HG03575 (cell line): Measurements from ENCODE around the gene FBXO38.

Source experiments
- ATAC-seq: cut with Tn5 transposase; IDR thresholded peaks from one replicate; pipeline ENCODE4 v1.9.1; 2021; ENCODE audit not compliant: unreplicated experiment, insufficient number of reproducible peaks, low FRiP score; ENCODE audit errors: extremely low read depth

FBXO38 gene

DNA sequence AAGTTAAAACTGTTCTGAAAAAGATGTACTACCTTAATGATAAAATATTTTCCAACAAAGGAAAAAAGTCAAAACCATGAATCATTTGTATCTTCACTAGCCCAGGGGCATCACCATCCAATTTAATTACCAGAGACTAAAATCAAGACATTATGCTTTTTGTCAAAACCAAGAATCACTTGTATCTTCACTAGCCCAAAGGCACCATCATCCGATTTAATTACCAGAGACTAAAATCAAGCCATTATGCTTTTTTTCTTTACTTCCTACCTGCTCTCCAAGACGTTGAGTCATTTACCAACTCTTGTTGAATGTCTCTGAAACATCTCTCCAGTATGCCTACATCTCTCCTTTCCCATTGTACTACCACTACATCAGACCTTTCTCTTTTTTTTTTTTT is 37.9 kb downstream of the FBXO38 start:
- ATAC-seq = no peak

DNA sequence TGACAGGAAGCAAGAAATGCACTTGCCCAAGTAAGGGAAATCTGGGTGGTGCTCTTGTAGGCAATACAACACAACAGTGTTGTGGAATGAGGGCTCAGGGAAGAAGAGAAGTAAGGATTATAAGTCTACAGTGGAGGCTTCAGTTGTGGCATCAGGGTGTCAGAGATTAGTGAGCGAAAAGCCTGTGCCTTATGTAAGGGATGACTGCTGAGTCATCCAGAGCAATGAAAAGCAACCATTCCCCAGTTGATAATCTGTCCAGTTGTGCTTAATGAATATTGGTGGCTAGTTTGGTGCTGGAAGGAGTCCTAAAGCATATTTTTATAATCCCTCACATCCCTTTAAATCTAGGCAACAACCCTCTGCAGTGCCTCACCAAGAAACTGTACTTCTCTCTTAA is 42.0 kb downstream of the FBXO38 start:
- no peak for ATAC-seq

DNA sequence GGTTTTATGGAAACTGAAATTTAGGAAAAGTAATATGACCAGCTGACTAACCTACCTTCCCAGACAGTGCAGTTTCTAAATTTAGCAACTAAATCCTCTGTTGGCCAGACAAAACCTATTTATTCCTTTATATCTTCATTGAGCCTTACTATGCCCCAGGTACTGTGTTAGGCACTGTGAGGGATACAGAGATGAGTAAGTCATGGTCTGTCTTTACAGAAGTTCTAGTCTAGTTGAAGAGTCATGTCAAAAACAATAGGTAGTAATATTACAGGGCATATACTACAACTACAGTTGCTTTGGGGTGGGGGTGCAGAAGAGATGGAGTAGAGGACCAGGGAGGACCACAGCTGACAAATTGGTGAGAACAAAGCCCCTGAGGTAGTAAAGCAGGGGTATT is 42.8 kb downstream of the FBXO38 start:
- no peak for ATAC-seq

DNA sequence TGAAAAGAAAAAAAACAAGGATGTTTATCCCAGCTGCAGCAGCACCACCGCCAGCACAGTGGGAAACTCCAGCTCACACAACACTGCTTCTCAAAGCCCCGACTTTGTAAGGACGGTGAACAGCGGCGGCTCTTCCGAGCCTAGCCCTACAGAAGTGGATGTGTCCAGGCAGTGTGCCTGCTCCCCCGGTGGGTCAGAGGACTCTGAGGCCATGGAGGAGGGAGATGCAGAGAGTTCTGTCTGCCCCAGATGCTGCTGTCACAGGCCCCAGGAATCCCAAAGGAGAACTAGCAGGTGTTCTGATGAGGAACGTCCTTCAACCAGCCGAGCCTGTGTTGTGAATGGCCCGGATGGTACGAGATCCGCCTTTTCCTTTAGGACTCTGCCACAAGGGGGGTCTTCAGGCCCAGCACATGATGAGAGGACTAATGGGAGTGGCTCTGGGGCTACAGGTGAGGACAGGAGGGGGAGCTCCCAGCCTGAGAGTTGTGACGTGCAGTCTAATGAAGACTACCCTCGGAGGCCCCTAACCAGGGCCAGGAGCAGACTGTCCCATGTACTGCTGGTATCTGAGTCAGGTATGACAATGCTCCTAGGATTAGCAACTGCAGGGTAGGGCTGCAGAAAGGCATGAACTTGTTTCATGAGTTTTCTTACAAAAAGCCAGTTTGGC is 43.7 kb downstream of the FBXO38 start:
- ATAC-seq = no peak

DNA sequence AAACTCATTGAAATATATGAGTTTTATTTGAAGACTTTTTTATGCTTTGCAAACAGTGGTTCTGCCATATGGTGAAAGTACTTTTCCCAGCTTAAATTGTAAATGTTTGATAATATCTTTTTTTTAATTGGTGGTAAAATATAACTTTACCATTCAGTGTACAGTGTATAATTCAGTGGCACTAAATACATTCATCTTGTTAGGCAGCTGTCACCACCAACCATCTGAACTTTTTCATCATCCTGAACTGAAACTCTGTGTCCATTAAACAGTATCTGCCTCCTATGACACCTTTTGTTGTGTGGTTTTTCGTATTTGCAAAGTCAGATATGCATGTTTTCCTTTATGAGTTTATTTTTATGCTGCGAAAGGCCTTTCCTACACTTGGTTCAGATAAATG is 45.1 kb downstream of the FBXO38 start:
- no peak for ATAC-seq

DNA sequence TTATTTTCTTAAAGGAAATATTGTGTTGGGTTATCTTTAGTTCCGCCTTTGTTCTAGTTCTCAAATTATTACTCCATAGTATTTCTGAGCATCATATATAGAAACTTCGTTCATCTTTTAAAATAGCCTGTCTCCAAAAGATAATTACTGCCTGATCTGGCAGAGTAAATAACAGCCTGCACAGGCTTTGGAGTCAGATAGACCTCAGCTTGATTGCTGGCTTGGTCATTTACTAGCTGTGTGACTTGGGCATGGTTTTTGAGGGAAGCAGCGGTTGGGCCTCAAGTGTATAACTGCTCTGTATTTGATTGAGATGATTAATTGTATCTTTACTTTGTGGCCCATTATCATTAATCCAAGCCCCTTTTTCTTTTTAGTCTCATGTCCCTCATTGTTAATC is 50.1 kb downstream of the FBXO38 start:
- no peak for ATAC-seq

DNA sequence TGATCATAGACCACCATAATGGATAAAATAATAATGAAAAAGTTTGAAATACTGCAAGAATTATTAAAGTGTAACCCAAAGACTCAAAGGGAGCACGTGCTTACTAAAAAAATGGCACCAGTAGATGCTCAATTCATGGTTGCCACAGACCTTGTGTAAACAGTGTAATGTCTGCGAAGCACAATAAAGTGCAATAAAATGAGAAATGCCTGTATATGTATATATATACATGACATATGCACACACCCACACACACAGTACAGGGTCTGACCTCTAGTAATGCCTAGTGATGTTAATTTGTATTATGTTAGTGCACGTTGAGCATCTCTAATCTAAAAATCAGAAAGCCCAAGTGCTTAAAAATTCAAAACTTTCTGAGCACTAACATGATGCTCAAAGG is 52.3 kb downstream of the FBXO38 start:
- ATAC-seq = no peak

DNA sequence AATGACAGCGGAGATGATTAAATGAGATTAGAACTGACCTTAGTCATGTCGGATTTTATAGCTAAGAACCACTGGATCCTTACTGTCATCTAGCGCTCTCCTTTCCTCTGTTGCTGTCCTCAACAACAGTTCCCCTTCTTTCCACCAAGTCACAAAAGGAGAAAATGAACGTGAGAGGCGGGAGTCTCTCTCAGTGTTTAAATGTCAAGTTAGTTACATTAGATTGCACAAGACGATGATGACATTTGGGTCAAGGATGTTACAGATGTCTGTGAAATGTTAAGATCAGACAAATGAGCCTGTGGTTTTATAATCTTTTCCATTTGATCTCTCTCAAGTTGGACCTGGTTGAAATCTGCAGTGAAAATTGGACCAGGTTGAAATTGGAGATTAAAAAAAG is 53.5 kb downstream of the FBXO38 start:
- ATAC-seq = no peak

DNA sequence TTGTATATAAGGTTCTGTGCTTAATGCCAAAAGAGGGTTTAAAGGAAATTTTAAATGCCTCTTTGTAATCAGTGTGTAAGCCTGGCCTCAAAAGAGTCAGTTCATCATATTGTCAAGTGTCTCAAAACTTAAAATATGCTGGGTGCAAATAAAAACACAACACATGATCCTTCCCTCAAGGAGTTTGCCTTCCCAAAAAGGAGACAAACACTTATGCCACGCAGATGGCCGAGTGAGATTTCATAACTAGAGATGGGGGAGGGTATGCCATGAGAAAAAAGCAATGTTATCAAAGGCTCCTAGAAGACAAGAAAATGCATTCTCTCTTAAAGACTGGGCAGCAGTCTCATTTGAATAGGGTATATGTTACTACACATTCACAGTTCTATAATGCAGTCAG is 55.2 kb downstream of the FBXO38 start:
- ATAC-seq = no peak

DNA sequence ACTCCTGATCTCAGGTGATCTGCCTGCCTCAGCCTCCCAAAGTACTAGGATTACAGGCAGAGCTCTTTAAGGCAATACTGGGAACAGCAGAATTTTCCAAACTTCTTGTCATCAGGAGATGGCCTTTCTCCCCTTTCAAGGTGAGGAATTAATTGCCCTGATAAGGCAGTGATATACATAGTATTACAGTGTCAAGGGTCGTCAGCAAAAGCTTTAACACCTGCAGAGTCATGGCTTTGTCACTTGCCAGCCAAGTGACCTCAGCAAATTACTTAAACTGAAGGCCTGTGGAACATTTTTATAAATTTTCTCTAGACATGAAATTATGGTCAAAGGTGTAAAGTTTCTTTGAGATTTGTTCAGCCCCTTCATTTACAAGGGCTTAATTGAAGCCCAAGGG is 59.5 kb downstream of the FBXO38 start:
- no peak for ATAC-seq

DNA sequence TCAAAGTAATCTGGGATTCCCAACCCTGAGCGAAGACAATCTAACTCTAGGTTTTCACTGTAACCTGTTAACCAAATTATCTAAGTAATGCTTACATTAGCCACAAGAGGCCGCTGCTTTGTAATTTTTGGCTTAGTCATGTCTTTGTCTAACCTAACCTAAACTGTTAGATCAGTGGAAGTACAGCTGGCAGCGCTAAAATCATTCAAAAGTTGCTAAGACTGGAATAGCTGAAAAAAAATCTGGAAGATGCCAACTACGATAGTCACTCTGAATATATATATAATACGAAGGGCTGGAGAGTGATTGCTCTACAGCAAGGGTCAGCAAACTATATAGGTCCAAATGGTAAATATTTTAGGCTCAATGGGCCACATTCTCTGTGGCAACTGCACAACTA is 60.2 kb downstream of the FBXO38 start:
- peak; percentile 62 for ATAC-seq

DNA sequence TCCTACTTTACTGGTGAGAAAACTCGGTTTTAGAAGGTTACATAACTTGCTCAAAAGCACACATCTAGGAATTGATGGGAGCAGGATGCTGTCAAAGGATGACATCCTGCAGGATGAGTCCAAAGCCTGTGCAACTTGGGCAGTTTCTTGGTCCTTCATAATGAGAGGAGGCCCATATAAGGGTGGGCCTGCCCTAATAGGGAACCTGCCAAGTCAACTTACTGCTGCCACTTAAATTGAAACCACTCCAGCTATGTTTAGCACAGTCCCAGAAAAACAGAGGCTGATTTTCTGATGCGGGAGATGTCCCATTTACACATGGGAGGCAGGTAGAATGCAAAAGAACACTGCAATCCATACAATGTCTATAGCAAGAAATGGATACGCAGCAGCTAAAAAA is 61.8 kb downstream of the FBXO38 start:
- ATAC-seq = no peak

DNA sequence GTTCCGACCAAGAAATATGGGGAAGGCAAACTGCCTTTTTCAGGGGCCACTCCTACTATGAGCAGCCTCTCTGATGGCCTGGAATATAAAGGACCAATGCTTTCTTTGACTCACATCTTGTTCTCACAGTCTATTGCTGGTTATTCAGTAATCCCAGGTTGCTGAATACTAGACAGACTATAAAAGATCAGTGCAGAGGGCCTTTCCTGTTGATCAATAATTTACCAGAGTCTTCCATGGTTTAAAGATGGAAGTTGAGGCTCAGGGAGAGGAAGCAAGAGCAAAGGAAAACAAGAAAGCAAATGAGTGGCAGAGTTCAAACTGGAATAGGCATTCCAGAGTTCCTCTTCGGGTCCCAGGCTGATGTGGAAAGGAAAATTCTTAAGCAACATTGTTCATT is 62.9 kb downstream of the FBXO38 start:
- ATAC-seq = no peak

DNA sequence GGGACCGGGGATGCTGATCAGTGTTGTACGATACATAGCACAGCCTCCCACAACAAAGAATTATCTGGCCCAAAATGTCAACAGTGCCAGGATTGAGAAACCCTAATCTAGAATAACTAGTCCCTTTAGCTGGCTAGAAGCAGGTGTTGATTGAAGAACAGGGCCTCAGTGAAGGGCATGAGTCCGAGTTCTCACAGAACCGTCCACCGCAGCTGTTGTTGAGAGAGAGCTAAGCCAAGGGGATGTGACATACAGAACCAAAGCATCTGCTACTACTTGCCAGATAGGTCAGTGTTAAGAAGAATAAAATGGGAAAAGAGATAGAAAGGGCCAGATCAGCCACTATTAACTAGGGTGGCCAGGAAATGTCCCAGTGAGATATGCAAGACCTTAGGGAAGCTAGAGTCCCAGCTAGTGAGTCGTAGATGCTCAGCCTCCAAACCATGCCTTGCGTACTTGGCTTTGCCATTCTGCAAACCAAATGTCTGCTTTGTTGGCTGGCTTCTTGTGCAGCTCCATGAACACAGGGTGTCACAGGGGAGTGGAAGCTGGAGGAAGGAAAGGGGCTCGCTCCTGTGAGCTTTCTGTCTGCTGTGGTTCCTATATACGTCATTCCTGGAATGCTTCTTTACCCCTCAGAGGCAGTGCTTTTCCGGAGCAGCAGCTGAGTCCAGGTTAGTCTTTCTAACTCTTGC is 68.9 kb downstream of the FBXO38 start:
- ATAC-seq = no peak

DNA sequence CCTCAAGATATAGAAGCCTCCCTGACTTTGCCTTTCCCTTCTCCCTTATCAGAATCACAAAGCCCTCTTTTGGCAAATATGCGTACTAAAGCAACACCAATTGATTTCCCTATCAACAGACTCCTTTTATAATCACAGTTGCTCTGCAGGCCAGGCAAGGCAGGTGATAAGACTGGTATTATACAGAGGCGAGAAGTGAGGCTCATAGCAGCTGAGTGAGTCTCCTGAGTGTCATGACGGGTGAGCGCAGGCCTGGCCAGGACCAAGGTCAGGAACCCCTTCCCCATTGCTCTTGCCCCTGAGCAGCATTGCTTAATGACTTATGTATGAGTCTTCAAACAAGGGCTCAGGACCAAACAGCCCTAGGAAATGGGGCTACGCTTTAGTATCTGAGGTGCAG is 70.8 kb downstream of the FBXO38 start:
- ATAC-seq = no peak

DNA sequence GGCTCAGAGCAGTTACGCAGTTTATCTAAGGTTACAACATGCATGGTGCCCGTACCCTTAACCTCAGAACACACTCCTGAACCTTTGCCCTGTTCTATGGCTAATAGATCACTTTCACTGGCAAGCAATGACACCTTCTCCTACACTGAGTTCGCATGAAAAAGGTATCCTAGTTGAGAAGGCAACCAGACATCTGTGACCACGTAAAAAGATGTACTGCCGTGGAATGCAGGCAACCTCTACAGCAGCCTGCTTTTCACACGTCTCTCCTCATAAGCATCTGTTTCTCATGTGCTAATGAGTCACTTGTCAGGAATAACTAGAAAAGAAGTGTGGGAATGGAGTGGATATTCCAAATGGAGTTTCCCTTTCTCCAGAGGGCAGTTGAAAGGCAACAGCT is 71.4 kb downstream of the FBXO38 start:
- no peak for ATAC-seq

DNA sequence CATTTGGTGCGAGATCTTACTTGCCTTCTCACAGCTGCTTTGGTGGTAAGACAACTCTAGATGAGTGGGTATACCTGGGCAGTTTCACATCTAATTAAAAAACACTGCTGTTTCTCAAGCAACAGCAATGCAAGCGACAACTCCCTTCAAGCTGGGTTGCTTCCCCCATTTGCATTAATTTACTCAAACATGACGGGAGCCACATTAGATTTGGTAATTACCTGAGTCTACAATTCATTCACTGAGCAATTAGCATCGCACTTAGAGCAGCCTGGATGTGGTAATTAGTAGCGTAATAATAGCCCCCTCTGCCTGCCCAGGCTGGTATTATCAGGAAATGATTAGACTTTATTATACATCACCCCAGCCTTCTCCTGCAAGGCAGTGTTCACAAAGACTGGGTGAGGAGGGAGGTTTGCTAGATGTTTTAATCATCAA is 73.4 kb downstream of the FBXO38 start:
- no peak for ATAC-seq

DNA sequence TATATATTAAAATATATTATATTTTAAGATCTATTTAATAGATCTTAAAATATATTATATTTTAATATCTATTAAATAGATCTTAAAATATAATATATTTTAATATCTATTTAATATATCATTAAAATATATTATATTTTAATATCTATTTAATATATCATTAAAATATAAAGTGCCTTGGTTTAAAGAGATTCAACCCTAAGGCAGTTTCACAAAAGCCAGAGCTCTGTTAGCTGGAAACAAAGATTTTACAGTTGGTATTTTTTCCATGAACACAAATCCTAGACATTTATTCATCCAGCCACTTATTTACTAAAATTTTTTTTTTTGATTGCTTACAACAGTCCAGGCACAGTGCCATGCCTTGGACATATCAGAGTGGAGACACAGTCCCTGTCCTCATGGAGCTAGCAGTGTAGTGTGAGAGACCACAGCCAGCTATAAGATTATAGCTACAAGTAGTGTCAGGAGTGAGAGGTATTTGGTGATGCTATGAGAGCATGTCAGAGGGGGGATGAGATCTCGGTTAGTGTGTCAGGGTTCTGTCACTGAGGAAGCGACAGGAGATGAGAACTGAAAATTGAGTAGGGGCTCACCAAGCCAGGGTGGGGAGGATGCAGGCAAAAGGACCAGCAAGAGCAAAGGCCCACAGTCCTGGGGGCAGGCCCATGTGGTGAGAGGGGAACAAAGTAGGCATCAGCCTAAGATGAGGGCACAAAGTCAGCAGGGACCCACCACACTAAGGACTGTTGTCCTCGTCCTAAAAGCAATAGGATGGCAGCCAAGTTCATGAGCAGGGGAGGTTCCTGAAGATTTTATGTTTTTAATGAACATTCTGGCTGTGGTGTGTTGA is 74.5 kb downstream of the FBXO38 start:
- no peak for ATAC-seq

DNA sequence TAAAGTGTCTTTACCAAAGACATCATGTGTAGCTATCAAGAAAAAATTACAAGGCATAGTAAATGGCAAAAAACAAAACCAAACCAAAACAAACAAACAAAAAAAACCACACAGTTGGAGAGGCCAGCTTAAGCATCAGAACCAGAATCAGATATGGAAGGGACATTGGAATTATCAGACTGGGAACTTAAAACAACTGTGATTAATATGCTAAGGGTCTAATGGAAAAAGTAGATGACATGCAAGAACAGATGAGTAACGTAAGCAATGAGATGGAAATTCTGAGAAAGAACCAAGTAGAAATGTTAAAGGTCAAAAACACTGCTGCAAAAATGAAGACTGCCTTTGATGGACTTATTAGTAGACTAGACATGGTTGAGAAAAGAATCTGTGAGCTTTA is 75.9 kb downstream of the FBXO38 start:
- no peak for ATAC-seq
